GM12892 (cell line): ENCODE measurements around the gene RCVRN.

Experiments used
- POLR2A ChIP-seq: IDR thresholded peaks from 2 replicates; pipeline ENCODE4 v1.6.1; 2011; ENCODE audit warnings: low read depth, low read length, control low read depth
- POLR2AphosphoS5 ChIP-seq: IDR thresholded peaks from 2 replicates; pipeline ENCODE4 v1.6.1; 2011; ENCODE audit warnings: low read depth, low read length, control low read depth
- TAF1 ChIP-seq: IDR thresholded peaks from 2 replicates; pipeline ENCODE4 v1.6.1; 2011; ENCODE audit warnings: low read depth, mild to moderate bottlenecking, control low read depth, low read length, borderline replicate concordance

GRCh38 chr17:9887508-9887907 is 17.6 kb downstream of the RCVRN start:
- TF ChIP-seq POLR2A (no peak), TAF1 (no peak), POLR2AphosphoS5 (no peak)
